OCI-LY7 (cell line): ENCODE measurements around the gene MAML1. TPM values are rescaled to one million over a fixed set of nuclear protein-coding genes. Genes with fewer than 3 reads are reported as not detected.

Source experiments
- BruUV-seq: library from RNA; stranded (reverse); fragments of 400-500 nt; replicated peaks from 2 replicates; lab custom pipeline; 2021; lab: Mats Ljungman, UMichigan
- CTCF ChIA-PET: fragments of 300-600 bp; sonication (Branson Sonifier 250); formaldehyde crosslinking; loops from one replicate; lab custom pipeline; 2022; ENCODE audit warnings: antibody characterized with exemption; ENCODE audit not compliant: unreplicated experiment; lab: Charles Lee
- POLR2A ChIA-PET: fragments of 300-600 bp; sonication (Branson Sonifier 250); formaldehyde crosslinking; loops from one replicate; lab custom pipeline; 2022; ENCODE audit warnings: antibody characterized with exemption; lab: Charles Lee
- DNase-seq: peaks from one replicate; pipeline ENCODE4 v3.0.0-alpha.2; 2015; ENCODE audit warnings: low spot score
- H2AFZ ChIP-seq: fragments of 200-600 bp; sonication (generic), shearing (Covaris generic); 2 replicates; pipeline ENCODE4 v1.6.1; 2014; ENCODE audit warnings: mild to moderate bottlenecking, antibody characterized with exemption, low read length, moderate library complexity
- H3K27ac ChIP-seq: fragments of 200-600 bp; sonication (generic); 2 replicates; pipeline ENCODE4 v1.5.1; 2014; ENCODE audit warnings: mixed run types, low read depth, mild to moderate bottlenecking, moderate library complexity, low read length, inconsistent platforms; ENCODE audit not compliant: poor library complexity, severe bottlenecking
- H3K36me3 ChIP-seq: fragments of 200-600 bp; sonication (generic); 2 replicates; pipeline ENCODE4 v1.6.1; 2014; ENCODE audit warnings: mild to moderate bottlenecking, antibody characterized with exemption, low read length, moderate library complexity, mixed read lengths; ENCODE audit not compliant: insufficient read depth
- H3K4me1 ChIP-seq: fragments of 200-600 bp; sonication (generic); 2 replicates; pipeline ENCODE4 v1.5.1; 2014; ENCODE audit warnings: mild to moderate bottlenecking, low read length; ENCODE audit not compliant: insufficient read depth, poor library complexity, severe bottlenecking
- H3K4me2 ChIP-seq: fragments of 200-600 bp; sonication (generic); 2 replicates; pipeline ENCODE4 v1.6.1; 2014; ENCODE audit warnings: mild to moderate bottlenecking, low read length
- H3K4me3 ChIP-seq: fragments of 200-600 bp; sonication (generic); 2 replicates; pipeline ENCODE4 v1.5.1; 2014; ENCODE audit warnings: mild to moderate bottlenecking, low read depth, low read length; ENCODE audit not compliant: poor library complexity, severe bottlenecking
- H3K79me2 ChIP-seq: fragments of 200-600 bp; sonication (generic); 2 replicates; pipeline ENCODE4 v1.6.1; 2016; ENCODE audit warnings: low read depth, mild to moderate bottlenecking, low read length, moderate library complexity, mixed read lengths; ENCODE audit not compliant: insufficient read depth
- H3K9me2 ChIP-seq: fragments of 200-600 bp; sonication (generic); 2 replicates; pipeline ENCODE4 v1.6.1; 2016; ENCODE audit warnings: mild to moderate bottlenecking, low read length, mixed read lengths; ENCODE audit not compliant: insufficient read depth
- H3K9me3 ChIP-seq: fragments of 200-600 bp; sonication (generic); 2 replicates; pipeline ENCODE4 v1.6.1; 2014; ENCODE audit warnings: mild to moderate bottlenecking, mixed run types, low read length, mixed read lengths
- H4K20me1 ChIP-seq: fragments of 200-600 bp; sonication (generic); 2 replicates; pipeline ENCODE4 v1.6.1; 2014; ENCODE audit warnings: mild to moderate bottlenecking, antibody characterized with exemption, low read length, moderate library complexity, mixed read lengths; ENCODE audit not compliant: insufficient read depth
- EZH2phosphoT487 ChIP-seq: fragments of 200-600 bp; sonication (generic); IDR thresholded peaks from 2 replicates; pipeline ENCODE4 v1.6.1; 2018; ENCODE audit warnings: low read depth, borderline replicate concordance, mild to moderate bottlenecking, mixed run types, antibody characterized with exemption, low read length, moderate library complexity, mixed read lengths
- intact Hi-C: fragments of 100-400 bp; cut with micrococcal nuclease; formaldehyde crosslinking; loops from one replicate; pipeline ENCODE4 v1.10.0; 2022; ENCODE audit not compliant: unreplicated experiment
- total RNA-seq, 2 experiments: library from RNA; depleted of rRNA in 1 of 2; stranded (reverse); fragments of >200 nt in 1 of 2; shearing (Covaris generic) in 1 of 2; gene quantifications; 2 replicates each; pipeline ENCODE4 v1.2.3, GENCODE V29; 2014 to 2022
- TF ChIP-seq, protein P1 (sequence below): fragments of 200-600 bp; sonication (generic); conservative IDR thresholded peaks from 2 replicates; pipeline ENCODE4 v1.5.1; 2014; ENCODE audit warnings: mild to moderate bottlenecking, antibody characterized with exemption, low read length, moderate library complexity, mixed read lengths

Gene MAML1
- total RNA-seq, 2 experiments from 2014 or later = 17.0 to 27.4 TPM

DNA sequence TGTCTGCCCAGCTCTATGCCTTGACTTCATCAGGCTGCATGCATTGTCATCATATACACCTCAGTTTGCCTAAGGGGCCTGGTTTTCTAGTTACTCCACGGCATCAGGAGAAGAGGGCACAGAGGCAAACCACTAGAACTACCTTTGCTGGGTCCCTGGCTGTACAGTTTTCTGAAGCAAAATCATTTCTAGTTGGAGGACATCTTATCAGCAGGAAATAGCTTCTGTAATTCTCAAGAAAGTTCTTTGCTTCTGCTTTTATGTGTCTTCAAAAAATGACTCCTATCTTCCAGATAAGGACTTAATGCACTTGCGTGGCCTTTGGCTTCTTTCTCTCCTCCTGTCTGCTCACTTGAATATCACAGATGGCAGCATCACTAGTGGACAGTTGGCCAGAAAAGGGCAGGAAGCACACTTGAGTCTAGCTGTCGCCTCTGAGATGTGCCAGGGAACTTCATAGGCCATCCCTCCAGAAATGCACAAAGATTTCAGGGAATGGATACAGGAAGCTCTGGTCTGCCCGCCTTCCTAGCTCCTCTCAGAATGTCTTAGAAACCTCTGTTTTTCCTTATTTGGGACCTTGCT, 38.8 kb downstream of the MAML1 start:
- Histone ChIP-seq H3K79me2 (peaks cover 5% of the 10 kb centered on the region; the same call in 1 of the 2 replicates), H3K4me2 (no peak overlapping the region), H3K27ac (no peak overlapping the region), H3K4me3 (no peak overlapping the region), H3K36me3 (peaks cover 97% of the 10 kb centered on the region), H3K9me2 (no peaks in the 10 kb centered on the region), H3K4me1 (no peaks in the 10 kb centered on the region), H2AFZ (no peak overlapping the region), H4K20me1 (no peaks in the 10 kb centered on the region; the same call in 1 of the 2 replicates), H3K9me3 (no peaks in the 10 kb centered on the region)
- BruUV-seq = no TSS peak
- intact Hi-C loops = no loop called here
- no peak for DNase-seq
- TF ChIP-seq EZH2phosphoT487 = no peak
- TF ChIP-seq, protein P1, sequence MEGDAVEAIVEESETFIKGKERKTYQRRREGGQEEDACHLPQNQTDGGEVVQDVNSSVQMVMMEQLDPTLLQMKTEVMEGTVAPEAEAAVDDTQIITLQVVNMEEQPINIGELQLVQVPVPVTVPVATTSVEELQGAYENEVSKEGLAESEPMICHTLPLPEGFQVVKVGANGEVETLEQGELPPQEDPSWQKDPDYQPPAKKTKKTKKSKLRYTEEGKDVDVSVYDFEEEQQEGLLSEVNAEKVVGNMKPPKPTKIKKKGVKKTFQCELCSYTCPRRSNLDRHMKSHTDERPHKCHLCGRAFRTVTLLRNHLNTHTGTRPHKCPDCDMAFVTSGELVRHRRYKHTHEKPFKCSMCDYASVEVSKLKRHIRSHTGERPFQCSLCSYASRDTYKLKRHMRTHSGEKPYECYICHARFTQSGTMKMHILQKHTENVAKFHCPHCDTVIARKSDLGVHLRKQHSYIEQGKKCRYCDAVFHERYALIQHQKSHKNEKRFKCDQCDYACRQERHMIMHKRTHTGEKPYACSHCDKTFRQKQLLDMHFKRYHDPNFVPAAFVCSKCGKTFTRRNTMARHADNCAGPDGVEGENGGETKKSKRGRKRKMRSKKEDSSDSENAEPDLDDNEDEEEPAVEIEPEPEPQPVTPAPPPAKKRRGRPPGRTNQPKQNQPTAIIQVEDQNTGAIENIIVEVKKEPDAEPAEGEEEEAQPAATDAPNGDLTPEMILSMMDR = no peak
- CTCF ChIA-PET = no interaction called here
- POLR2A ChIA-PET = interaction anchor here (0.6 to 1.0 kb wide), 3 partner anchors 16 to 1583 kb away, joined by 3 to 4 read pairs (median 3); no protein-coding TSS in a partner anchor

DNA sequence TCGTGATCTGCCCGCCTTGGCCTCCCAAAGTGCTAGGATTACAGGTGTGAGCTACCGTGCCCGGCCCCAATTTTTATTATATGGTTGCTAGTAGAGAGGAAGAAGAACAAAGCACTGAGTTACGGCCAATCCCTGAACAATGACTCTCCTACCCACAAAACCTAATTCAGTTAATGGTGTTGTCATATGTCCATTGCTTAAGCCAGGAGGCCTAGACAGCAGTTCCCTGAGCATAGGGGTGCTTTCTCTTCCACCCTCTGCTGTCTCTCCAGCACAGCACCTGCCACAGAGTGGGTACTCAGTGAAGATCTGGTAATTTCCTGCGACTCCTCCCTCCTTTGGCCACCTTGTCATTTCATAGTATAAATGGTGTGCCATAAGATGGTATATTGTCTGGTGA, 39.7 kb downstream of the MAML1 start:
- ChIA-PET POLR2A (no interaction called here), CTCF (no interaction called here)

DNA sequence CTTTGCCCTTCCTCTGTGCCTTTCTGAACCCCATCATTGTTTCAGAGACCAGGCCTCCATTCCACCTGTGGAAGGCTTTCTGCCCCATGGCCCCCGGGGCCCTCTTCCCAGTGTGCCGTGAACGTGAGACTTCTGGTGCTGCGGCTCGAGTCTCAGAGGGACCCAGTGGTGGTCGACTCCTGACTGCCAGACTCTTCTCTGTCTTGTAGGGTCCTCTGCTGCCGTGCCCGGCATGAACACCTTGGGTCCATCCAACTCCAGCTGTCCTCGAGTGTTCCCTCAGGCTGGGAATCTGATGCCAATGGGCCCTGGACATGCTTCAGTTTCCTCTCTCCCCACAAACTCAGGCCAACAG, 41.0 kb downstream of the MAML1 start:
- no peaks in the 10 kb centered on the region for H4K20me1 ChIP-seq

More for the DNA sequence above, 39.7 kb downstream of the MAML1 start:
- Histone ChIP-seq H3K9me3 (no peaks in the 10 kb centered on the region), H4K20me1 (no peaks in the 10 kb centered on the region; the same call in 1 of the 2 replicates), H3K36me3 (peaks cover 90% of the 10 kb centered on the region), H3K27ac (no peak overlapping the region), H3K9me2 (no peaks in the 10 kb centered on the region), H3K4me1 (no peaks in the 10 kb centered on the region), H2AFZ (no peak overlapping the region), H3K4me2 (no peak overlapping the region), H3K79me2 (no peaks in the 10 kb centered on the region), H3K4me3 (no peak overlapping the region)
- no peak for TF ChIP-seq EZH2phosphoT487
- TF ChIP-seq, protein P1 = no peak
- DNase-seq = no peak
- BruUV-seq = no TSS peak
- intact Hi-C loops = no loop called here

More for the DNA sequence above, 41.0 kb downstream of the MAML1 start:
- H3K4me3 ChIP-seq = no peak overlapping the region
- peaks cover 88% of the 10 kb centered on the region for H3K36me3 ChIP-seq
- no peaks in the 10 kb centered on the region for H3K9me2 ChIP-seq
- ChIA-PET CTCF (no interaction called here), POLR2A (no interaction called here)
- no peak overlapping the region for H2AFZ ChIP-seq
- no TSS peak for BruUV-seq
- H3K4me1 ChIP-seq = no peaks in the 10 kb centered on the region
- TF ChIP-seq, protein P1 = no peak
- TF ChIP-seq EZH2phosphoT487 = no peak
- H3K79me2 ChIP-seq = no peaks in the 10 kb centered on the region
- intact Hi-C loops = no loop called here
- no peak for DNase-seq
- no peak overlapping the region for H3K27ac ChIP-seq
- H3K4me2 ChIP-seq = no peak overlapping the region
- no peaks in the 10 kb centered on the region for H3K9me3 ChIP-seq
